Right lobe of liver (tissue), 6 donors: ENCODE measurements around the gene GRID2IP. TPM values are rescaled to one million over a fixed set of nuclear protein-coding genes. Genes with fewer than 3 reads are reported as not detected.

Experiments
- ATAC-seq, 4 donors: fragments of 200-7000 bp; cut with Tn5 transposase; one replicate each; pipeline ENCODE4 v1.9.1; 2020; ENCODE audit warnings: mild to moderate bottlenecking in 4 of 4, moderate library complexity in 4 of 4
- DNase-seq, 3 donors: peaks; one replicate each; pipeline ENCODE4 v3.0.0-alpha.2; 2020
- H3K27ac ChIP-seq, 3 donors: fragments of 200-600 bp; one replicate each; pipeline ENCODE4 v1.8.0; 2022
- H3K27me3 ChIP-seq, 2 donors: fragments of 200-600 bp; one replicate each; pipeline ENCODE4 v1.8.0; 2022
- H3K36me3 ChIP-seq, 4 donors: fragments of 200-600 bp; sonication (generic) in 1 of 4; one replicate each; pipeline versions ENCODE4 v1.5.1 to v1.8.0; 2017 to 2022; ENCODE audit warnings: control low read depth in 1 of 4
- H3K4me1 ChIP-seq, 4 donors: fragments of 200-600 bp; sonication (generic) in 1 of 4; one replicate each; pipeline versions ENCODE4 v1.5.1 to v1.8.0; 2017 to 2022; ENCODE audit warnings: control low read depth in 1 of 4
- H3K4me3 ChIP-seq, 3 donors: fragments of 200-600 bp; one replicate each; pipeline ENCODE4 v1.8.0; 2022
- H3K9me3 ChIP-seq, 4 donors: fragments of 200-600 bp; sonication (generic) in 1 of 4; one replicate each; pipeline versions ENCODE4 v1.5.1 to v1.8.0; 2017 to 2022; ENCODE audit warnings: control low read depth in 1 of 4
- CTCF ChIP-seq, 4 donors: fragments of 200-600 bp in 3 of 4; fragments of 450-650 bp in 1 of 4; IDR thresholded peaks; one replicate each; pipeline versions ENCODE4 v1.5.1 to v1.8.0; 2016 to 2022; ENCODE audit warnings: antibody characterized with exemption in 4 of 4, mild to moderate bottlenecking in 2 of 4
- POLR2A ChIP-seq: fragments of 450-650 bp; IDR thresholded peaks from one replicate; pipeline ENCODE4 v1.6.1; 2017; ENCODE audit warnings: antibody characterized with exemption, mild to moderate bottlenecking
- WGBS: methylation state at CpG from one replicate; pipeline ENCODE4 v1.1.6; 2018; ENCODE audit warnings: low coverage, low lambda C conversion rate; ENCODE audit not compliant: insufficient coverage; ENCODE audit errors: missing lambda C conversion rate; 5-methylcytosine and 5-hydroxymethylcytosine counted together
- intact Hi-C, 2 donors: fragments of 100-400 bp; cut with DNase I; formaldehyde crosslinking; loops; one replicate each; pipeline versions ENCODE4 v1.11.2 to v1.14.1; 2022
- total RNA-seq, 6 experiments: library from RNA; depleted of rRNA in 2 of 6; stranded (reverse); fragments of >200 nt in 2 of 6; fragmentation: NEBNext Ultra II Directional in 3 of 6; extraction: Animal tissue kit (Norgen Biotek cat#: 25700) in 3 of 6; gene quantifications; one replicate each; pipeline versions ENCODE4 v1.1.0 to v1.2.4, GENCODE V29; 2016 to 2023
- donor health status: DM: no; HTN: yes; CAD: no.
- donor health status: DM: no; HTN: no; CAD: no.
- donor health status: DM: no; HTN: no; CAD: no.
- donor health status: DM: no; HTN: yes; CAD: no.
- donor health status: DM: no; HTN: yes; CAD: no.

The GRID2IP gene
- total RNA-seq, 6 experiments from 2014 or later = 0.05 to 0.07 TPM; not detected in 4

GRCh38 chr7:6546498-6547251, 4.6 kb downstream of the GRID2IP start:
- TF ChIP-seq POLR2A (no peak), CTCF (IDR thresholded peaks at IDR 0.05) (no peak)
- H3K9me3 ChIP-seq = no peaks in the 10 kb centered on the region
- H3K27ac ChIP-seq = no peak overlapping the region
- H3K4me1 ChIP-seq = no peaks in the 10 kb centered on the region
- no peaks in the 10 kb centered on the region for H3K27me3 ChIP-seq
- ATAC-seq (no peak), DNase-seq (no peak)
- H3K4me3 ChIP-seq = no peak overlapping the region
- H3K36me3 ChIP-seq = no peaks in the 10 kb centered on the region
- intact Hi-C loops = no loop called here
- WGBS = 52% methylated on average over 8 of the region's 12 CpGs

GRCh38 chr7:6545398-6546126, 5.7 kb downstream of the GRID2IP start:
- WGBS = 75% methylated on average over 18 of the region's 22 CpGs
- Histone ChIP-seq H3K4me3 (no peak overlapping the region), H3K27me3 (no peaks in the 10 kb centered on the region), H3K4me1 (no peaks in the 10 kb centered on the region), H3K9me3 (no peaks in the 10 kb centered on the region), H3K27ac (no peak overlapping the region), H3K36me3 (no peaks in the 10 kb centered on the region)
- intact Hi-C loops = no loop called here
- no peak for ATAC-seq
- DNase-seq = no peak
- TF ChIP-seq CTCF (IDR thresholded peaks at IDR 0.05) (no peak), POLR2A (no peak)

- H3K4me1 ChIP-seq = no peaks in the 10 kb centered on the region
- H3K36me3 ChIP-seq = no peaks in the 10 kb centered on the region
- no peak overlapping the region for H3K4me3 ChIP-seq
- no peaks in the 10 kb centered on the region for H3K9me3 ChIP-seq
- H3K27ac ChIP-seq = no peak overlapping the region
- DNase-seq = no peak
- intact Hi-C loops = no loop called here
- WGBS = 70% methylated on average over 1 of the region's 1 CpG
- TF ChIP-seq CTCF (IDR thresholded peaks at IDR 0.05) (no peak), POLR2A (no peak)
- no peak for ATAC-seq
- H3K27me3 ChIP-seq = no peaks in the 10 kb centered on the region
Observed at GRCh38 chr7:6542368-6542767, 8.9 kb downstream of the GRID2IP start.

GRCh38 chr7:6536262-6537260, 14.7 kb downstream of the GRID2IP start:
- TF ChIP-seq POLR2A (no peak), CTCF (IDR thresholded peaks at IDR 0.05) (no peak)
- Histone ChIP-seq H3K9me3 (no peaks in the 10 kb centered on the region), H3K27me3 (no peaks in the 10 kb centered on the region), H3K36me3 (no peaks in the 10 kb centered on the region), H3K4me3 (no peak overlapping the region), H3K4me1 (no peaks in the 10 kb centered on the region), H3K27ac (no peak overlapping the region)
- intact Hi-C loops = no loop called here
- 3% methylated on average over 14 of the region's 56 CpGs for WGBS
- DNase-seq = no peak
- peak in 2 of 4 donors; percentile 17 to 19 for ATAC-seq
